HCT116 (cell line): ENCODE results near the gene SCN7A. TPM values are rescaled to one million over a fixed set of nuclear protein-coding genes. Genes with fewer than 3 reads are reported as not detected.

Experiments used
- ATAC-seq: fragments of 200-7000 bp; cut with Tn5 transposase; 2 replicates; pipeline ENCODE4 v1.9.1; 2020; ENCODE audit warnings: mild to moderate bottlenecking, moderate library complexity
- BruUV-seq: library from RNA; stranded (reverse); fragments of 400-500 nt; replicated peaks from 2 replicates; lab custom pipeline; 2021; lab: Mats Ljungman, UMichigan
- CTCF ChIA-PET: fragments of 300-600 bp; sonication (Branson Sonifier 250); formaldehyde crosslinking; loops from one replicate; lab custom pipeline; 2021; ENCODE audit warnings: antibody characterized with exemption; lab: Charles Lee
- POLR2A ChIA-PET: fragments of 300-600, 350-600 bp; sonication (Branson Sonifier 250); formaldehyde crosslinking; loops from one replicate; lab custom pipeline; 2021; ENCODE audit warnings: antibody characterized with exemption; lab: Charles Lee
- RAD21 ChIA-PET, 2 experiments: fragments of 300-600 bp; sonication (Branson Sonifier 250); formaldehyde crosslinking; loops; one replicate each; lab custom pipeline; 2023; ENCODE audit warnings: low total read pairs in 2 of 2; ENCODE audit not compliant: uncharacterized antibody in 2 of 2, unreplicated experiment in 2 of 2, low non-redundant PET in 1 of 2; lab: Charles Lee
- DNase-seq: peaks from one replicate; pipeline ENCODE4 v3.0.0-alpha.2; 2010; ENCODE audit warnings: low read depth, low spot score
- H2AFZ ChIP-seq: fragments of 200-600 bp; shearing (Covaris generic), sonication (generic); 2 replicates; pipeline ENCODE4 v1.6.1; 2017; ENCODE audit warnings: low read depth, mixed run types, mixed read lengths, antibody characterized with exemption, low read length; ENCODE audit not compliant: poor library complexity, severe bottlenecking
- H3K27ac ChIP-seq: 2 replicates; pipeline ENCODE4 v1.5.1; 2012; ENCODE audit warnings: low read depth, low read length
- H3K27me3 ChIP-seq: fragments of 200-600 bp; sonication (generic); 2 replicates; pipeline ENCODE4 v1.6.1; 2016; ENCODE audit warnings: mixed run types, low read length, mixed read lengths; ENCODE audit not compliant: insufficient read depth
- H3K36me3 ChIP-seq, 2 experiments: fragments of 200-500 bp in 1 of 2; fragments of 200-600 bp in 1 of 2; sonication (Bioruptor generic) in 1 of 2; sonication (generic) in 1 of 2; 2 replicates each; pipeline versions ENCODE4 v1.5.1 to v1.6.1; 2014 to 2016; ENCODE audit warnings: low read length in 2 of 2, inconsistent platforms in 1 of 2, mixed read lengths in 1 of 2, mixed run types in 1 of 2; ENCODE audit not compliant: insufficient read depth in 2 of 2, control insufficient read depth in 1 of 2
- H3K4me1 ChIP-seq, 2 experiments: fragments of 200-600 bp in 1 of 2; sonication (generic) in 1 of 2; 2 replicates each; pipeline versions ENCODE4 v1.5.1 to v1.6.1; 2012 to 2017; ENCODE audit warnings: low read length in 2 of 2, inconsistent platforms in 1 of 2, mild to moderate bottlenecking in 1 of 2, mixed read lengths in 1 of 2, mixed run types in 1 of 2, moderate library complexity in 1 of 2; ENCODE audit not compliant: insufficient read depth in 2 of 2, control insufficient read depth in 1 of 2
- H3K4me2 ChIP-seq: fragments of 200-600 bp; sonication (generic); 2 replicates; pipeline ENCODE4 v1.6.1; 2017; ENCODE audit warnings: mixed run types, low read length, mixed read lengths
- H3K4me3 ChIP-seq, 2 experiments: fragments of 200-600 bp in 1 of 2; sonication (generic) in 1 of 2; replicated peaks in 1 of 2; 2 replicates each; pipeline ENCODE4 v1.5.1; 2011 to 2016; ENCODE audit warnings: low read length in 2 of 2, control low read depth in 1 of 2, low read depth in 1 of 2, mild to moderate bottlenecking in 1 of 2, mixed read lengths in 1 of 2, mixed run types in 1 of 2
- H3K79me2 ChIP-seq: fragments of 200-600 bp; sonication (generic); 2 replicates; pipeline ENCODE4 v1.6.1; 2017; ENCODE audit warnings: mild to moderate bottlenecking, mixed run types, low read length, moderate library complexity, mixed read lengths; ENCODE audit not compliant: insufficient read depth
- H3K9ac ChIP-seq: fragments of 200-600 bp; sonication (generic); 2 replicates; pipeline ENCODE4 v1.6.1; 2016; ENCODE audit warnings: low read length, mixed read lengths
- H3K9me2 ChIP-seq: fragments of 200-600 bp; sonication (generic), shearing (Covaris generic); 2 replicates; pipeline ENCODE4 v1.6.1; 2017; ENCODE audit warnings: mixed run types, mild to moderate bottlenecking, moderate library complexity; ENCODE audit not compliant: insufficient read depth
- H3K9me3 ChIP-seq, 2 experiments: fragments of 200-500 bp in 1 of 2; fragments of 200-600 bp in 1 of 2; sonication (Bioruptor generic) in 1 of 2; sonication (generic) in 1 of 2; 2 replicates each; pipeline ENCODE4 v1.6.1; 2014 to 2017; ENCODE audit warnings: low read length in 2 of 2, mixed read lengths in 2 of 2, inconsistent platforms in 1 of 2, low read depth in 1 of 2, mild to moderate bottlenecking in 1 of 2, mixed run types in 1 of 2, moderate library complexity in 1 of 2; ENCODE audit not compliant: control insufficient read depth in 1 of 2, insufficient read depth in 1 of 2
- H4K20me1 ChIP-seq: fragments of 200-600 bp; sonication (generic), shearing (Covaris generic); 2 replicates; pipeline ENCODE4 v1.6.1; 2017; ENCODE audit warnings: mixed run types, mild to moderate bottlenecking, moderate library complexity; ENCODE audit not compliant: insufficient read depth
- CEBPB ChIP-seq: IDR thresholded peaks from 2 replicates; pipeline ENCODE4 v1.6.1; 2012; ENCODE audit warnings: low read depth
- EGR1 ChIP-seq: IDR thresholded peaks from 2 replicates; pipeline ENCODE4 v1.6.1; 2012; ENCODE audit warnings: low read depth
- EZH2phosphoT487 ChIP-seq: fragments of 200-600 bp; IDR thresholded peaks from 2 replicates; pipeline ENCODE4 v1.6.1; 2018; ENCODE audit warnings: antibody characterized with exemption, borderline replicate concordance
- FOSL1 ChIP-seq: IDR thresholded peaks from 2 replicates; pipeline ENCODE4 v1.6.1; 2012; ENCODE audit warnings: low read depth
- POLR2A ChIP-seq: IDR thresholded peaks from 2 replicates; pipeline ENCODE4 v1.7.0; 2011; ENCODE audit warnings: borderline replicate concordance; ENCODE audit not compliant: insufficient read depth, insufficient read length; ENCODE audit errors: extremely low read depth
- RAD21 ChIP-seq: IDR thresholded peaks from 2 replicates; pipeline ENCODE4 v1.6.1; 2012; ENCODE audit warnings: low read depth, mild to moderate bottlenecking
- SIN3A ChIP-seq: IDR thresholded peaks from 2 replicates; pipeline ENCODE4 v1.6.1; 2012; ENCODE audit warnings: low read depth
- TCF7L2 ChIP-seq: IDR thresholded peaks from 2 replicates; pipeline ENCODE4 v1.7.0; 2011; ENCODE audit warnings: borderline replicate concordance, inconsistent platforms; ENCODE audit not compliant: insufficient read depth, insufficient read length; ENCODE audit errors: extremely low read depth
- YY1 ChIP-seq: IDR thresholded peaks from 2 replicates; pipeline ENCODE4 v1.6.1; 2011; ENCODE audit warnings: low read length, low read depth, moderate library complexity, mild to moderate bottlenecking; ENCODE audit not compliant: insufficient replicate concordance; ENCODE audit errors: extremely low read depth
- ZBTB33 ChIP-seq: IDR thresholded peaks from 2 replicates; pipeline ENCODE4 v1.6.1; 2011; ENCODE audit warnings: mild to moderate bottlenecking, low read length, moderate library complexity; ENCODE audit not compliant: insufficient replicate concordance; ENCODE audit errors: extremely low read depth
- ZFX ChIP-seq: fragments of 450-650 bp; IDR thresholded peaks from 2 replicates; pipeline ENCODE4 v1.6.1; 2017
- ZNF274 ChIP-seq: fragments of 200-500 bp; sonication (Bioruptor generic); IDR thresholded peaks from 2 replicates; pipeline ENCODE4 v1.6.1; 2014; ENCODE audit warnings: mild to moderate bottlenecking, low read depth, low read length, inconsistent platforms
- intact Hi-C: fragments of 100-400 bp; cut with micrococcal nuclease; formaldehyde crosslinking; loops from 2 replicates; pipeline ENCODE4 v1.10.0; 2022
- total RNA-seq: library from RNA; stranded (reverse); gene quantifications from one replicate; pipeline ENCODE4 v1.2.1, GENCODE V29; 2021; ENCODE audit not compliant: unreplicated experiment
- TF ChIP-seq, protein P1 (sequence below): IDR thresholded peaks from 2 replicates; pipeline ENCODE4 v1.6.1; 2012
- TF ChIP-seq, protein P2 (sequence below): IDR thresholded peaks from 2 replicates; pipeline ENCODE4 v1.6.1; 2012

SCN7A gene
- total RNA-seq, 1 experiment from 2014 or later = 0.07 TPM

DNA sequence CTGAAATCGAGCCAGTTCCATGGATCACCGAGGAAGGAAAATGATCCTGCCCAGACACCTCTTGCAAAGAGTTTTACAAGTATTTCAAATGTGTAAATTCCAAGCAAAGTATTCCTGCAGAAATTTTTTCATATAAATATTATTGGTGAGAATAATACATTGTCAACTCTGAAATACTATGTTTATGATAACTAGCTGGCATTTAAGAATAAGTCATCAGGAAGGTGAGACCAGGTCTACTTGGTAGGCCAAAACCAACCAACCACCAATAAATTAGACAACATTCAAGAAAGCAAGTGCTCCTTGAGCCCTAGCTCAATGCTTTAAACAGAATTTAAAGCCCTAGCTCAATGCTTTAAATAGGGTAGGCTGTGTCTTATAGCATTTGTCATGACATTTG is 21.7 kb downstream of the SCN7A start:
- H3K36me3 ChIP-seq = no peaks in the 10 kb centered on the region
- H3K27ac ChIP-seq = no peak overlapping the region
- H3K27me3 ChIP-seq = no peaks in the 10 kb centered on the region
- DNase-seq = no peak
- no peaks in the 10 kb centered on the region for H3K9me2 ChIP-seq
- TF ChIP-seq SIN3A (no peak), EGR1 (no peak), RAD21 (no peak), ZFX (no peak), EZH2phosphoT487 (no peak), FOSL1 (no peak), ZNF274 (no peak), POLR2A (no peak), CEBPB (no peak), ZBTB33 (no peak), TCF7L2 (no peak), YY1 (no peak)
- TF ChIP-seq, protein P1, sequence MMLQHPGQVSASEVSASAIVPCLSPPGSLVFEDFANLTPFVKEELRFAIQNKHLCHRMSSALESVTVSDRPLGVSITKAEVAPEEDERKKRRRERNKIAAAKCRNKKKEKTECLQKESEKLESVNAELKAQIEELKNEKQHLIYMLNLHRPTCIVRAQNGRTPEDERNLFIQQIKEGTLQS = no peak
- TF ChIP-seq, protein P2, sequence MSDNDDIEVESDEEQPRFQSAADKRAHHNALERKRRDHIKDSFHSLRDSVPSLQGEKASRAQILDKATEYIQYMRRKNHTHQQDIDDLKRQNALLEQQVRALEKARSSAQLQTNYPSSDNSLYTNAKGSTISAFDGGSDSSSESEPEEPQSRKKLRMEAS = no peak
- H3K4me2 ChIP-seq = no peak overlapping the region
- ChIA-PET CTCF (no interaction called here), POLR2A (no interaction called here), RAD21 (no interaction called here)
- no TSS peak for BruUV-seq
- intact Hi-C loops = no loop called here
- no peaks in the 10 kb centered on the region; the same call in 1 of the 2 replicates for H4K20me1 ChIP-seq
- H3K4me3 ChIP-seq = no peak overlapping the region
- no peaks in the 10 kb centered on the region for H3K4me1 ChIP-seq
- H2AFZ ChIP-seq = no peak overlapping the region
- no peaks in the 10 kb centered on the region for H3K79me2 ChIP-seq
- no peaks in the 10 kb centered on the region for H3K9me3 ChIP-seq
- no peak overlapping the region for H3K9ac ChIP-seq
- no peak for ATAC-seq
